Activated T-cell treated with anti-CD3 and anti-CD28 coated beads, Interleukin-2, amount 50 U/mL, for 48 hours (primary cell): Measurements from ENCODE around the gene BROX.

ENCODE experiments used
- DNase-seq, 2 experiments: peaks; one replicate each; pipeline ENCODE4 v3.0.0-alpha.2; 2020

The BROX gene

GRCh38 chr1:222781251-222781650 lies 68.9 kb downstream of the BROX start:
- no peak for DNase-seq

- no peak for DNase-seq
Measured at GRCh38 chr1:222783051-222783450, 70.7 kb downstream of the BROX start.

- DNase-seq = no peak
Measured at GRCh38 chr1:222784371-222784770, 72.0 kb downstream of the BROX start.
